ENCODE data around the gene GSG1. TPM values are rescaled to one million over a fixed set of nuclear protein-coding genes. Genes with fewer than 3 reads are reported as not detected.

GSG1 gene
- total and polyA plus RNA-seq, 11 donors, result not detected

- WGBS, 4 donors, result 91 to 97% (median 93%) methylated on average over 4 of the region's 4 CpGs
- H3K36me3 ChIP-seq, result no peaks in the 10 kb centered on the region
- H3K9me3 ChIP-seq, result no peaks in the 10 kb centered on the region
- H3K27ac ChIP-seq, result no peak overlapping the region
- DNase-seq (no peak), ATAC-seq (no peak)
- H3K27me3 ChIP-seq, result no peaks in the 10 kb centered on the region
- no peak overlapping the region for H3K4me3 ChIP-seq
- intact Hi-C loops (cut with DNase I), result no loop called here
- TF ChIP-seq POLR2A (IDR thresholded peaks at IDR 0.05) (no peak), CTCF (IDR thresholded peaks at IDR 0.05) (no peak)
- no peaks in the 10 kb centered on the region for H3K4me1 ChIP-seq
Observed at GRCh38 chr12:13133886-13134285, 30.4 kb upstream of the GSG1 start.

GRCh38 chr12:13130981-13131380, 27.5 kb upstream of the GSG1 start:
- DNase-seq, result no peak
- Histone ChIP-seq H3K27ac (no peak overlapping the region), H3K9me3 (no peaks in the 10 kb centered on the region)

GRCh38 chr12:13128291-13128965, 25.0 kb upstream of the GSG1 start:
- H3K36me3 ChIP-seq, result no peaks in the 10 kb centered on the region
- no peak for ATAC-seq
- intact Hi-C loops (cut with DNase I), result no loop called here
- no peak for TF ChIP-seq POLR2A (IDR thresholded peaks at IDR 0.05)
- TF ChIP-seq CTCF (IDR thresholded peaks at IDR 0.05), result no peak
- H3K9me3 ChIP-seq, result no peaks in the 10 kb centered on the region
- H3K27me3 ChIP-seq, result no peaks in the 10 kb centered on the region
- H3K4me1 ChIP-seq, result peaks cover 0 to 6% (median 0%) of the 10 kb centered on the region in 12 donors
- no peak overlapping the region for H3K27ac ChIP-seq
- no peak for DNase-seq
- 89 to 93% (median 91%) methylated on average over 8 of the region's 8 CpGs for WGBS, 4 donors
- no peak overlapping the region for H3K4me3 ChIP-seq

More at GRCh38 chr12:13130981-13131380, 27.5 kb upstream of the GSG1 start:
- 66 to 79% (median 70%) methylated on average over 3 of the region's 3 CpGs for WGBS, 4 donors
- Histone ChIP-seq H3K27me3 (no peaks in the 10 kb centered on the region), H3K4me1 (no peaks in the 10 kb centered on the region), H3K4me3 (no peak overlapping the region), H3K36me3 (no peaks in the 10 kb centered on the region)
- ATAC-seq, result no peak
- intact Hi-C loops (cut with DNase I), result no loop called here
- TF ChIP-seq POLR2A (IDR thresholded peaks at IDR 0.05) (no peak), CTCF (IDR thresholded peaks at IDR 0.05) (no peak)

GRCh38 chr12:13127444-13127843, 24.0 kb upstream of the GSG1 start:
- TF ChIP-seq CTCF (IDR thresholded peaks at IDR 0.05) (no peak), POLR2A (IDR thresholded peaks at IDR 0.05) (no peak)
- intact Hi-C loops (cut with DNase I), result no loop called here
- Histone ChIP-seq H3K36me3 (no peaks in the 10 kb centered on the region), H3K9me3 (no peaks in the 10 kb centered on the region), H3K4me1 (peaks cover 0 to 6% (median 0%) of the 10 kb centered on the region in 12 donors), H3K27me3 (no peaks in the 10 kb centered on the region), H3K27ac (no peak overlapping the region), H3K4me3 (no peak overlapping the region)
- WGBS, 4 donors, result 71 to 90% (median 78%) methylated on average over 4 to 5 of the region's 5 CpGs
- no peak for ATAC-seq
- no peak for DNase-seq

Data from heart left ventricle (tissue), 16 donors.